Retinal pigment epithelial cell (primary cell): ENCODE data around the gene IZUMO1.
A peak's percentile ranks its signal among the peaks of the same experiment; 100 is the strongest.

ENCODE experiments used
- DNase-seq: peaks from one replicate; pipeline ENCODE4 v3.0.0-alpha.2; 2010; ENCODE audit warnings: low read depth
- H3K4me3 ChIP-seq: 2 replicates; pipeline ENCODE4 v1.5.1; 2011; ENCODE audit warnings: mild to moderate bottlenecking, low read length, control low read depth, moderate library complexity
- TF ChIP-seq, protein P1 (sequence below): conservative IDR thresholded peaks from 2 replicates; pipeline ENCODE4 v1.5.1; 2011; ENCODE audit warnings: low read depth, low read length, control low read depth, inconsistent platforms

The IZUMO1 gene

DNA sequence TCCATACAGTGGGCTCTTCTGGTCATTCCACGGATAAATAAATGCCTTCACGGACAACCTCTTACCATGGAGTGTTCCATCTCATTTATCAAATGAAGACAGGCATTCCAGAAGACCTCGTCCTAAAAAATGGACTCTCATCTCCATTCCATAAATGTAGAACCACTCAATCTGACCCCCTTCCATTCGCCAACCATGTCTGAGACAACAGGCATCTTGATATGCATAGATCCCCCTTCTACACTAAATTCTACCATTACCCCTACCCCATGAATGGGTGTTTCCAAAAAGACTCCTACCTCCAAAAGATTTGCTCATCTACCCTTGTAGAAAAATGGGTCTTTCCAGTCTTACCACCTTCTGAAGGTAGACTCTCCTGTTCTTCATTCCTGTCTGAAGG, 15.3 kb downstream of the IZUMO1 start:
- TF ChIP-seq, protein P1, sequence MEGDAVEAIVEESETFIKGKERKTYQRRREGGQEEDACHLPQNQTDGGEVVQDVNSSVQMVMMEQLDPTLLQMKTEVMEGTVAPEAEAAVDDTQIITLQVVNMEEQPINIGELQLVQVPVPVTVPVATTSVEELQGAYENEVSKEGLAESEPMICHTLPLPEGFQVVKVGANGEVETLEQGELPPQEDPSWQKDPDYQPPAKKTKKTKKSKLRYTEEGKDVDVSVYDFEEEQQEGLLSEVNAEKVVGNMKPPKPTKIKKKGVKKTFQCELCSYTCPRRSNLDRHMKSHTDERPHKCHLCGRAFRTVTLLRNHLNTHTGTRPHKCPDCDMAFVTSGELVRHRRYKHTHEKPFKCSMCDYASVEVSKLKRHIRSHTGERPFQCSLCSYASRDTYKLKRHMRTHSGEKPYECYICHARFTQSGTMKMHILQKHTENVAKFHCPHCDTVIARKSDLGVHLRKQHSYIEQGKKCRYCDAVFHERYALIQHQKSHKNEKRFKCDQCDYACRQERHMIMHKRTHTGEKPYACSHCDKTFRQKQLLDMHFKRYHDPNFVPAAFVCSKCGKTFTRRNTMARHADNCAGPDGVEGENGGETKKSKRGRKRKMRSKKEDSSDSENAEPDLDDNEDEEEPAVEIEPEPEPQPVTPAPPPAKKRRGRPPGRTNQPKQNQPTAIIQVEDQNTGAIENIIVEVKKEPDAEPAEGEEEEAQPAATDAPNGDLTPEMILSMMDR, result no peak
- H3K4me3 ChIP-seq, result no peak overlapping the region
- DNase-seq, result no peak

DNA sequence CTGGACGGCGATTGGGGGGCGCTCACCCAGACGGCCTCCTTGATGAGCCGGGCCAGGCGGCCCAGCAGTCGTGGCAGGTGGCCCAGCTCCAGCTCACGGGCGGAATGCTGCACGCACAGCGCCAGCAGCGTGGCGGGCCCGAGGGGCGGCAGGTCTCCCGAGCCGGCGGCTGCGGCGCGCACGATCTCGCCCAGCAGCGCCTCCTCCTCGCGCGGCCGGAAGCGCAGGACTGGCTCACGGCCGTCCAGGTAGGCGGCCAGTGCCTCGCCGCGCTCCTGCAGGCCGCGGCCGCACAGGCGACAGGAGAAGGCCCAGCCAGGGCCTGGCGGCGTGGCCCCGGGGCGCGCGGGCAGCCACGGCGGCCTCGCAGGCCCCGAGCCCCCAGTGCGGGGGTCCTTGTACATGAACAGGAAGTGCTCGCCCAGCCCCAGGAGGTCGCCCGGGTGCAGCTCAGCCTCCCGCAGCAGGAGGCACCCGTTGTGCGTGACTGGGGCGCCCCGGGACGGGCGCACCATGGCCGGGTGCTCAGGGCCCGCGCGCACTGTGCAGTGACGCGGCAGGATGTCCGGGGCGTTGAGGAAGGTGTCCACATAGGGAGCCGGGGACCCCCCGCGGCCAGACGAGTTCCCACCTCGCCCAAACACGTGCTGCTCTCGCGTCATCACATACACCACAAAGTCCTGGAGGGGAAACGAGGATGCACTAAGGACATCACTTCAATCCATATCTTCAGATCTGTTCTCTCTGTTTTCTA, 17.6 kb downstream of the IZUMO1 start:
- no peak for DNase-seq
- no peak overlapping the region for H3K4me3 ChIP-seq
- TF ChIP-seq, protein P1, result no peak

DNA sequence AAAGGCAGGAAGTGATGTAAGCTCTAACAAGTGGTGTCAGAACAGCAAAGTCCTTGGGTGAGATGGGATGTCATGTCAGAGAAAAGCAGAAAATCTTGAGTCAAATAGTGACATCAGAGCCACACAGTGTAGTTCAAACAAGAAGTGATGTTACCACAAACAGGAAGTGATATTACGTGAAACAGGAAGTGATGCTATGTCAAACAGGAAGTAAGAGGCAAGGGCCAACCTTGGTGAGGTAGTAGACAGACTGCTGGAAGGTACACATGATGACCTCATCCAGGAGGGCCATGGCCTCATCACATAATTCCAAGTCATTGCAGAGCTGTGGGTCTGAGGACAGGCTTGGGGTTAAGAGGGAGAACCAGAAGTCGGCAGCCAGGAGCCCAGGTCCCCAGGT, 20.2 kb downstream of the IZUMO1 start:
- TF ChIP-seq, protein P1, result no peak
- no peak for DNase-seq
- H3K4me3 ChIP-seq, result no peak overlapping the region

DNA sequence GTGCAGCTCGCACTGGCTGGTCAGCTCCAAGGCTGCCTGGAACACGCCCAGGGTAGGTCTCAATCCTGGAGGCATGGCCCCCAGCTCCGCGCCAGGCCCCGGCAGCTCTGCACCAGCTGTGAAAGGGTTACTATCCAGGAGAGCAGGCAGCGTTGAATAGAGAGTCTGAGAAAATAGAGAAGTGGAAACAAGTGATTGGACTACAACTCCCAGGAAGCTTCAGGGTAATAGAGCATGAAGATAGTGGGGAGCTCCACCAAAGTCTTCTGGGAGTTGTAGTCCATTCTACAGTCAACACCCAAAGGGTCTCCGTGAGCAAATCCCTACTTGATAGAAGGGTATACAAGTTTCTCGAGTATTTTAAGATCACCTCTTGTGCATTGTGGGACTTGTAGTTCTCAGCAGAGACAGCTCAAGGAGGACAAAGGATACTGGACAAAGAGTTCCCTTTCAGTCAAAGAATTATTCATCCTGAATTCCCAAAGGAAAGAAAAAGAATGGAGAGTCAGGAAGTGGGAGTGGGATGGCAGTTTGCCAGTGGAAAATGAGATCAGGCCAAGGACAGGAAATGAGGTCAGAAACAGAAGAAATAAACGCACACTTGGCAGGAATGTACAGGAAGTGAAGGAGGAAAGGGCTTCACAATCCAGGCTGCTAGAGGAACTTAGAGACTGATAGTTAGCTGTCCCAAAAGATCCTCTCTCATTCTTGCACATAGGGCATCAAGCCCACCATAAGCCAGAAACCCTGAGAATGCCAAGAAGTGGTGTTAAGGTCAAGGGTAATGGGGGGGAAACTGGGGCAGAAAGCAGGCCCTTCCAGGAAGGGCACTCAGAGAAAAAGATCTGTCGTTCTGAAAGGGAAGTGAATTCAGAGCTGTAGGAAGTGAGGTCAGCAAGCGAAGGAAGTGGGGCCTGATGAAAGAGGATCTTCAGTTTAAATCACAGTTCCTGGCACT, 21.6 kb downstream of the IZUMO1 start:
- DNase-seq, result no peak
- TF ChIP-seq, protein P1, result no peak
- no peak overlapping the region for H3K4me3 ChIP-seq

DNA sequence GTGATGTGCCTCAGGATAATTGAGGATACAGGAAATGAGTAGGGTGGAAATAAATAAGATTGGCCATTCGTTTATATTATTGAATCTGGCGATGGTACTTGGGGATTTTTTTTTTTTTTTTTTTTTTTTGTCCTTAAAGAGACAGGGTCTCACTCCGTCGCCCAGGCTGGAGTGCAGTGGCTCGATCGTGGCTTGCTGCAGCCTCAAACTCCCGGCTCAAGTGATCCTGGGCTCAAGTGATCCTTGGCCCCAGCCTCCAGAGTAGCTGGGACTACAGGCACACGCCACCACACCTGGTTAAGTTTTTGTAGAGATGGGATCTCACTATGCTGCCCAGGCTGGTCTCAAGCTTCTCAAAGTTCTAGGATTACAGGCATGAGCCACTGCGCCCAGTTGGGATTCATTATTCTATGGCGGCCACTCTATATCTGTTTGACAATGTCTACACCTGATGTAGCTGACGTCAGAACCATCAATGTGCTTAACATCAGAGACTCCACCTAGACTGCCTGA, 24.5 kb downstream of the IZUMO1 start:
- no peak overlapping the region for H3K4me3 ChIP-seq
- DNase-seq, result no peak
- TF ChIP-seq, protein P1, result no peak

DNA sequence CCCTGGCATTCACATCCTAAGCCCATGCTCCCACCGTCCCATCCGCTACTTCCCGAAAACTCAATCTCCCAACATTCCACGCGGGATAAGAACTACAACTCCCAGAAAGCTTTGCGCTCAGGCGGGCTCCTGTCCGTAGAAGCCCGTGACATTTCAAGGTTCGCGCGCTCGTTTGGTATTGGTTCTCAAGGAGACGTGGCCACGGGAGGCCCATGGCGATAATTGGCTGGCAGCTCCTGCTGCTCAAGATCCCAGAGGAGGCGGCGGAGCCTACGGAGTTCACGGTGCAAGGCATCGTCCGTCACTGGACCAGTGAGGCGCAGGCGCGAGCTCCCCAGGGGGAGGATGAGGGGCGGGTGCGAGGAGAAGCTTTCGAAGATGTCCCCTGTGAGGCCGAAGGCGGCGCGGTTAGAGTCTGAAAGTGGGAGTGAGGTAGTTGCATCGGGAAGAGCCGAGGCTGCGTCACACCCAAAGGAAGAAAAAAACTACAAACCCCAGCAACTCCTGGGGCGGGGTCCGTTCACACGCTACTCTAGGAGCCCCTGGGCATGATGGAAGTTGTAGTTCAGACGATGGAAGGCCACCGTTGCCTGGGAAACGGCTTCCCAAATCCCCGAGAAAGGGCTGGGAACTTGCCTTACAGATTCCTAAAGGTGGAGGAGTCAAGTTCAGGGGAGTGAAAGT, 26.0 kb downstream of the IZUMO1 start:
- DNase-seq, result peak; percentile 97
- peak overlapping the region; percentile 82 for H3K4me3 ChIP-seq
- TF ChIP-seq, protein P1, result no peak
